ENCODE measurements around the gene RBMS3.

GRCh38 chr3:29745232-29745870 lies 464.5 kb downstream of the RBMS3 start:
- TF ChIP-seq ZNF12 (CRISPR knock-in tag; IDR thresholded peaks at IDR 0.05) = no peak
- TF ChIP-seq SMARCC2 (IDR thresholded peaks at IDR 0.05) = no peak
- no peak for TF ChIP-seq POLR2AphosphoS5 (IDR thresholded peaks at IDR 0.05; ENCODE audit: low read depth, low read length)
- no peak for TF ChIP-seq PHF8 (CRISPR knock-in tag; IDR thresholded peaks at IDR 0.05)
- TF ChIP-seq ZNF354B (CRISPR knock-in tag; IDR thresholded peaks at IDR 0.05) = no peak
